ENCODE measurements around the gene PXMP4. TPM values are rescaled to one million over a fixed set of nuclear protein-coding genes. Genes with fewer than 3 reads are reported as not detected.
"Not testable (repeated sequence)": the region's sequence is repeated elsewhere in the genome, so short reads cannot be mapped to it uniquely, and the experiment has no call there.

Gene PXMP4, protein sequence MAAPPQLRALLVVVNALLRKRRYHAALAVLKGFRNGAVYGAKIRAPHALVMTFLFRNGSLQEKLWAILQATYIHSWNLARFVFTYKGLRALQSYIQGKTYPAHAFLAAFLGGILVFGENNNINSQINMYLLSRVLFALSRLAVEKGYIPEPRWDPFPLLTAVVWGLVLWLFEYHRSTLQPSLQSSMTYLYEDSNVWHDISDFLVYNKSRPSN
- 10 to 100 TPM; 10.3 to 12.5 TPM for total RNA-seq

DNA sequence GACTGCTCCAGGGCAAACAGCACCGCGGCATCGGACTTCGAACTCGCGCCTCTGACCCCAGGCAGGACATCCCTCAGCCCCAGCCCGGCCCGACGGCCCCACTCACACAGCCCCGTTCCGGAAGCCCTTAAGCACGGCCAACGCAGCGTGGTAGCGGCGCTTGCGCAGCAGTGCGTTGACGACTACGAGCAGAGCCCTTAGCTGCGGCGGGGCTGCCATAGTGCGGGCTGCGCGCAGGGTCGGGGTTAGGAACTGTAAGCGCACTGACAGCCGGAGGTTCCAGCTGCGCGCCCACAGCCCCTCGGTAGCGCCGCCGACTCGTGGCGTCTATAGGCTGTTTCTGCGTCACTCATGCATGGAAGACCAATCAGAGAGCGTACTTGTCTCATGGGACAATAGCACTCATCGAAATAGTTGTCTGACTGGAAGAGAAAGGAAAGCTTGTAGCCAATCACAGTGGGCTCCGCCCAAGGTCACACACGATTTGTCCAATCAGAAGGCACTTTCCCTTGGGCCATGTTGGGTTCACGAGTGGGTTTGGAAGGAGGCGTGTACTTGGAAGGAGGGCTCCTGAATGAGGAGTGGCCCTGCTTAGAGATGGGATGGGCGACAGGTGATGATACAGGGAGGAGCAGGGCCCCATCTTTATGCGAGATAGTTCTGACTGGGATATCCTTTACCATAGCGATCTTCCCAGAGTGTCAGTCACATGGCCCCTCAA is at the start of gene PXMP4:
PXMP4 (minus strand) TSS at position 322 of the 721 bp plus-strand sequence; CDS start at position 219, 103 bp downstream.
- Mint-ChIP-seq H3K9me3 (peaks cover 3 to 4% of the 10 kb centered on the region in 2 donors), H3K36me3 (peaks cover 0 to 6% of the 10 kb centered on the region in 2 donors), H3K27ac (peak within 1 kb of the TSS; percentile 81 to 96)
- ATAC-seq (peak; percentile 97 to 98), DNase-seq (ENCODE audit: low spot score in 2 of 2) (peak; percentile 80 to 94)

DNA sequence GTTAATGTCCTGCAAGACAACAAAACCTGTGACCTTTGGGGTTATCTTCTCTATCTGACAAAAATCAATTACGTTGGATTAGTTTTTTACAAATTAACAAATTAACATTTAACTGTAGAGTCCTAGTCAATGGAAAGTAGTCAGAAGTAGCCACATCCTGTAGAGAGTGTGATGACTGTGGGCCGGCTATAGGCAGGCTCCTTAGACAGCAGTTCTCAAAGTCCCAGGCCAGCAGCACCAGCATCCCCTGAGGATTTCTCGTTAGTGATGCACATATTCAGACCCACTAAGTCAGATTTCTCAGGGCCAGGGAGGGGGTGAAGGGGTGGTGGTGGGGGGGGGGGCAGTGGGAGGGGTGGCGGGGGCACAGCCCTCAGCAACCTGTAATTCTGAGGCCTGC is 48.9 kb upstream of the PXMP4 start:
- no peak for ATAC-seq

DNA sequence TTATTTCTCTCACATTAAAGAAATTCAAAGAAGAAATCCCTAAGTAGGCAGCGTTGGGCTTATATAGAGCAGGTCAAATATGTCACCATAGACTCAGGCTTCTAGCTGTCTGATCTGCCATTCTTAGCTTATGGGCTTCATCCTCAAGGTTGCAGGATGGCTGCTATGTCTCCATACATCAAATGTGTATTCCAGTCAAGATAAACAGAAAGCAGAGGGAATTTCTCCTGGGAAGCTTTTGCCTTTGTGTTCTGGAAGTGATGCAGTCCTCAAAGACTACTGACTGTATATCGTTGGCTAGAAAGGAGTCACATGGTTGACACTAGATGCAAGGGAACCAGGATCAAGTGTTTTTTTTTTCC is 47.6 kb upstream of the PXMP4 start:
- H3K36me3 Mint-ChIP-seq = peaks cover 5 to 11% of the 10 kb centered on the region in 2 donors
- ATAC-seq = no peak
- DNase-seq (ENCODE audit: low spot score in 2 of 2) = no peak
- H3K9me3 Mint-ChIP-seq = no peaks in the 10 kb centered on the region
- no peak overlapping the region for H3K27ac Mint-ChIP-seq

More for the DNA sequence above, 48.9 kb upstream of the PXMP4 start:
- Mint-ChIP-seq H3K36me3 (peaks cover 5 to 14% of the 10 kb centered on the region in 2 donors), H3K27ac (no peak overlapping the region), H3K9me3 (no peaks in the 10 kb centered on the region)
- DNase-seq (ENCODE audit: low spot score in 2 of 2) = no peak

DNA sequence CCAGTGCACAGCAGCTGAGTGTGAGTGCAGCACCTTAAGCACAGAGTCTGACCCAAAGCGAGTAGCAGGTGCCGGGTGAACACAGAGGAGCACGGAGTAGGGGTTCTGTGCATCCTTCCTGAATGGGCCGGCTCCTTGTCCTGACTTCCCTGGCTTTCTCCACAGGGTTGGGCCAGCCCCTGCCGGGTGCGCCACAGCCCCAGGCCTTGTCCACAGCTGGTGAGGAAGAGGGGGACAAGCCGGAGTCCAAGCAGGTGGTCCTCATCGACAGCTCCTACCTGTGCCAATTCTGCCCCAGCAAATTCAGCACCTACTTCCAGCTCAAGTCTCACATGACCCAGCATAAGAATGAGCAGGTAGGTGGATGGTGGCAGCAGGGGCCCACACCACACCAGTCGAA is 46.6 kb upstream of the PXMP4 start:
- Mint-ChIP-seq H3K36me3 (no peaks in the 10 kb centered on the region), H3K27ac (no peak overlapping the region), H3K9me3 (no peaks in the 10 kb centered on the region)
- ATAC-seq (no peak), DNase-seq (ENCODE audit: low spot score in 2 of 2) (no peak)

DNA sequence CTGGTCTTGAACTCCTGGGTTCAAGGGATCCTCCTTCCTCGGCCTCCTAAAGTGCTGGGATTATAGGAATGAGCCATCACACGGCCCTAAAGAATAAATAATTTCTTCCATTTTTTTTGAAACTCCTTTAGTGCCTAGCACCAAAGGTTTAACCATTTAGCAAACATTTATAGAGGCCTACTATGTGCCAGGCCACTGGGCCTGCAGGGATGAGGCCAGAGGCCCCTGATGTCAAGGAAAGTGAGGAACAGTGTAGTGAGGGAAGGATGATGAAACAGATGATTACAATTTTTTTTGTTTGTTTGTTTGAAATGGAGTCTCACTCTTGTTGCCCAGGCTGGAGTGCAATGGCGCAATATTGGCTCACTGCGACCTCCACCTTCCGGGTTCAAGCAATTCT is 45.5 kb upstream of the PXMP4 start:
- no peak for ATAC-seq
- Mint-ChIP-seq H3K27ac (peak overlapping the region in 1 of 2 donors; percentile 44), H3K36me3 (no peaks in the 10 kb centered on the region), H3K9me3 (no peaks in the 10 kb centered on the region)
- no peak for DNase-seq (ENCODE audit: low spot score in 2 of 2)

DNA sequence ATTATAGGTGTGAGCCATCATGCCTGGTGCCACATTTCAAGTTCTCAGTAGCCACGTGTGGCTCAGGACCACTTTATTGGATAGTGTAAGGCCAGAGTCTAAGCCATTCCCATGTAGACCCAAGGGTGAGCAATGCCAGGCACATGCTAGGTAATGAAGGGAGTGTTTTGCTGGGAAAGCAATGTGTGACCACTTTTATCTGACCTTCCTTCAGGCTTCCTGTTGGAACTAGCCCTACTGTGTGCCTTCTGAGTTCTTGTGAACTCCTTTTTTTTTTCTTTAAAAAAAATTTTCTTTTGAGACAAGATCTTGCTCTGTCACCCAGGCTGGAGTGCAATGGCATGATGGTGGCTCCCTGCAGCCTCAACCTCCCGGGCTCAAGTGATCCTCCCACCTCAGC is 45.0 kb upstream of the PXMP4 start:
- no peak for DNase-seq (ENCODE audit: low spot score in 2 of 2)
- no peaks in the 10 kb centered on the region for H3K9me3 Mint-ChIP-seq
- no peaks in the 10 kb centered on the region for H3K36me3 Mint-ChIP-seq
- no peak for ATAC-seq
- peak overlapping the region in 1 of 2 donors; percentile 44 for H3K27ac Mint-ChIP-seq

DNA sequence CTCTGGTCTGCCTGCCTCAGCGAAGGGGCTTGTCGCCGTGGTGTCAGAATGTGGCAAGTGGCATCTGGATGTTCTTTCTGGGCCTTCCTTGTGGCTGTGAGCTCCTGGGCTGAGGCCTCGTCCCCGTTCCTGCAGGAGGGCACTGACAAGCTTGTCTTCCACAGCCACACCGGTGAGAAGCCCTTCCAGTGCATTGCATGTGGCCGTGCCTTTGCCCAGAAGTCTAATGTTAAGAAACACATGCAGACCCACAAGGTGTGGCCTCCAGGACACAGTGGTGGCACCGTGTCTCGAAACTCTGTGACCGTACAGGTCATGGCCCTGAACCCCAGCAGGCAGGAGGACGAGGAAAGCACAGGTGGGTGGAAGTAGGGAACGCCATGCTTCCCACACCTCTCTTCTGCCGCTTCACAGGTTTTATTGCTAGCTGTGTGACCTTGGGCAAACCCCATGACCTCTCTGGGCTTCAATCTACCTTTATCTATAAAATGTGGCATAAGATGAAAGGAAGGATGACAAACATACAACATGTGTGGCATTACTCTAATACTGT is 41.7 kb upstream of the PXMP4 start:
- DNase-seq (ENCODE audit: low spot score in 2 of 2) (no peak), ATAC-seq (no peak)
- Mint-ChIP-seq H3K27ac (no peak overlapping the region), H3K9me3 (peaks cover 0 to 5% of the 10 kb centered on the region in 2 donors), H3K36me3 (peaks cover 13 to 17% of the 10 kb centered on the region in 2 donors)

DNA sequence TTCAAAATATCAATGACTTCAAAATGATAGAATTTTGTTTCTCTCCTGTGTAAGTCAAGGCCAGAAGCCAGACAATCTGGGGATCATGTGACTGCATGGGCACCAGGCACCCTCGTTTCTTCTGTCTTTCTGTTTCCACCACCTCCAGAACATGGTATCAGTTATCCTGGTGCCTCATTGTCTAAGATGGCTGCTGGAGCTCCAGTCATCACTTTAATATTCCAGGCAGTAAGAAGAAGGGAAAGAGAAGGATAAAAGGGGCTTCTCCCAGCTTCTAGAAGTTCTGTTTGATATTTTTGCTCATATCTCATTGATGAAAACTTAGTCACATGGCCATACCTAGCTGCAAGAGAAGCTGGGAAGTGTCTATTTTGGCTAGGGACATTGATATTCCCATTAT is 37.3 kb upstream of the PXMP4 start:
- no peak for ATAC-seq
- H3K9me3 Mint-ChIP-seq = peaks cover 0 to 5% of the 10 kb centered on the region in 2 donors
- DNase-seq (ENCODE audit: low spot score in 2 of 2) = no peak
- peaks cover 22 to 24% of the 10 kb centered on the region in 2 donors for H3K36me3 Mint-ChIP-seq
- H3K27ac Mint-ChIP-seq = no peak overlapping the region

DNA sequence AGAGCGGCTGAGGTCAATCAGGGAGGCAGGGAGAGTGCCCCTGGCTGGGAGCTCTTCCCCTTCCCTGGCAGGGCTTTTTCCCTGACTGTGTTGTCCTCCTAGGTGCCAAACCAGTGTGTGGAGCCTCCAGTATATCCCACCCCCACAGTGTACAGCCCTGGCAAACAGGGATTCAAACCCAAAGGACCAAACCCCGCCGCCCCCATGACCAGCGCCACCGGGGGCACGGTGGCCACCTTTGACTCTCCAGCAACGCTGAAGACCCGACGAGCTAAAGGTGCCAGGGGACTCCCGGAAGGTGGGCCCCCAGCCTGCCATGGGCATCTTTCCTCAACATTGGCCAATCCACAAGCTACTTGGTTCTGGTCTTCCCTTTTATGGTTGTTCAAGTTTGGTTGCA is 36.9 kb upstream of the PXMP4 start:
- DNase-seq (ENCODE audit: low spot score in 2 of 2) = no peak
- no peak for ATAC-seq
- Mint-ChIP-seq H3K27ac (no peak overlapping the region), H3K36me3 (peaks cover 22 to 24% of the 10 kb centered on the region in 2 donors), H3K9me3 (peaks cover 0 to 5% of the 10 kb centered on the region in 2 donors)

DNA sequence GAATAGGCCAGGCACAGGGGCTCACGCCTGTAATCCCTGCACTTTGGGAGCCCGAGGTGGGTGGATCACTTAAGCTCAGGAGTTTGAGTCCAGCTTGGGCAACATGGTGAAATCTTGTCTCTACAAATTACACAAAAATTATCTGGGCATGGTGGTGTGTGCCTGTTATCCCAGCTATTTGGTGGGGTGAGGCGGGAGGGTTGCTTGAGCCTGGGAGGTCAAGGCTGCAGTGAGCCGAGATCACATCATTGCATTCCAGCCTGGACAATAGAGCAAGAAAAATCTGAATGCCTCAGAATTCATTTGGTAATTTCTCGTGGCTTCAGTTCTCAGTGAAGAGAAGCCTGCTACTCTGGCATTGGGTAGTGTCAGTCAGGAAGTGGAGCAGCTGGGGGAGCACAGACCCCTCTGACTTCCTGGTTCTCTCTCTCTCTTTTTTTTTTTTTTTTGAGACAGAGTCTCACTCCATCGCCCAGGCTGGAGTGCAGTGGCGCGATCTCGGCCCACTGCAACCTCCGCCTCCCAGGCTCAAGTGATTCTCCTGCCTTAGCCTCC is 35.9 kb upstream of the PXMP4 start:
- DNase-seq (ENCODE audit: low spot score in 2 of 2); H3K9me3 Mint-ChIP-seq; ATAC-seq: not testable (repeated sequence)
- Mint-ChIP-seq H3K27ac (peak overlapping the region in 1 of 2 donors; percentile 29), H3K36me3 (peaks cover 22 to 24% of the 10 kb centered on the region in 2 donors)

DNA sequence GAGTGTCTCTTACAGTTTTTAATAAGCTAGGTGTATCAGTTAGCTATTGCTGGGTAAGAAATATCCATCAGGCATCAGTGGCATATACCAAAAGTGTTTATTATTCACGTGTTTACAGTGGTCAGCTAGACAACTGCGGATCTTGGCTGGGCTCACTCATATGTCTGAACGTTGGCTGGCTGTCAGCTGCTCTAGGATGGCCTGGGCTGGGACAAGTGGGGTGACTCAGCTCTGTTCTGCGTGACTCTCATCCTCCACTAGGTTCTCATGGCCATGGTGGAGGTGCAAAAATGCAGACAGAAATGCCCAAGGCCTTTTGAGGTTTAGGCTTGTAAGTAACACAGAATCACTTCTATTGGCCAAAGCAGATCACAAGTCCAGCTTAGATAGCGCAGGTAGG is 33.7 kb upstream of the PXMP4 start:
- no peak for ATAC-seq
- Mint-ChIP-seq H3K36me3 (peaks cover 18 to 26% of the 10 kb centered on the region in 2 donors), H3K9me3 (peaks cover 0 to 5% of the 10 kb centered on the region in 2 donors), H3K27ac (no peak overlapping the region)
- no peak for DNase-seq (ENCODE audit: low spot score in 2 of 2)

DNA sequence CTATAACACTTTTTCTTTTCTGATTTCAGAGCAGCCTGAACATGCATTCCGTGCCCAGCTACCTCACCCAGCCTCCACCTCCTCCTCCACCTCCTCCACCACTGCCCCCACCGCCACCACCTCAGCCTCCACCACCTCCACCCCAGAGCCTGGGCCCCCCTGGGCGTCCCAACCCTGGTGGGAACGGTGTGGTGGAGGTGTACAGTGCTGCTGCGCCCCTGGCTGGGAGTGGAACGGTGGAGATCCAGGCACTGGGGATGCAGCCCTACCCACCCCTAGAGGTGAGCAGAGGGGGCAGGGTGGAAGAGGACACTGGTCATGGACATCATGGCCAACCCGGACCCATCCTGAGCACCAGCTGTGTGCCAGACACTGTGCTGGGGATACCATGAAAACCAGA is 33.0 kb upstream of the PXMP4 start:
- H3K27ac Mint-ChIP-seq = no peak overlapping the region
- no peak for ATAC-seq
- no peak for DNase-seq (ENCODE audit: low spot score in 2 of 2)
- peaks cover 22 to 30% of the 10 kb centered on the region in 2 donors for H3K36me3 Mint-ChIP-seq
- H3K9me3 Mint-ChIP-seq = peaks cover 0 to 5% of the 10 kb centered on the region in 2 donors

DNA sequence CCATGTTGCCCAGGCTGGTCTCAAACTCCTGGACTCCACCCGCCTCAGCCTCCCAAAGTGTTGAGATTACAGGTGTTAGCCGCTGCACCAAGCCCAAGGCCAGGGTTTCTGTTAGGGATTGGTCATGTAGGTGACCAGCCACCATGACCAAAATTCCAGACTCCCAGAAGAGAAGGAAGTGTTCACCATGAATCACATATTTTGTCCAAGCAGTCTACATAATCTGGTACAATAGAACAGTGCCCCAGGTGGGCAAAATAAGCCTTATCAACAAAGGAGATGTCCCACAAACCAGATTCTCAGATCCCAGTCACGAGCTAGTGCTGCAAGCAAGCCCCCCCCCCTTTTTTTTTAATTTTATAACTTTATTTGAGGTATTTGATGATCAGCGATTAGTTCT is 31.7 kb upstream of the PXMP4 start:
- H3K9me3 Mint-ChIP-seq = no peaks in the 10 kb centered on the region
- ATAC-seq = no peak
- H3K27ac Mint-ChIP-seq = no peak overlapping the region
- H3K36me3 Mint-ChIP-seq = peaks cover 11 to 17% of the 10 kb centered on the region in 2 donors
- no peak for DNase-seq (ENCODE audit: low spot score in 2 of 2)

DNA sequence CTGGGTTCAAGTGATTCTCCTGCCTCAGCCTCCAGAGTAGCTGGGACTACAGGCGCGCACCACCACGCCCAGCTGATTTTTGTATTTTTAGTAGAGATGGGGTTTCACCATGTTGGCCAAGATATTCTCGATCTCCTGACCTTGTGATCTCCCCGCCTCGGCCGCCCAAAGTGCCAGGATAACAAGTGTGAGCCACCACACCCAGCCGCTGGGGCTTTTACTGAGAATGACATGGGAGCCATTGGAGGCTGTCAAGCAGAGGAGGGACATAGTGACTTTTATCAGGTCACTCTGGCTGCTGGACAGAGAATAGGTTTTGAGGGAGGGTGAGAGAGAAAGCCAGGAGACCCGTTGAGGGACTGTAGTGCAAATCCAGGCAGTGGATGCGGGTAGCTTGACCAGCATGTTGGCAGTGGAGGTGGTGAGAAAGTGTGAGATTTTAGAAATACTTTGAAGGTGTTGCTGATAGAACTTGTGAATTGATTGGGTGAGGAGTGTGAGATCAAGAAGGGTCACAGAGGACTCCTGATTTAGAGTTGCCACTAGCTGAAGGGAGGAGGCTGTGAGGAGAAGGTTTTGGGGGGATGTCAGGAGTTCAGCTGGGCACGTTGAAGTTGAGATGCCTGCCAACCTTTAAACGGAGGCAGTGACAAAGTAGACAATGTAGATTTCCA is 26.4 kb upstream of the PXMP4 start:
- Mint-ChIP-seq H3K27ac (peak overlapping the region in 1 of 2 donors; percentile 50), H3K9me3 (no peaks in the 10 kb centered on the region), H3K36me3 (peaks cover 10 to 16% of the 10 kb centered on the region in 2 donors)
- no peak for ATAC-seq
- no peak for DNase-seq (ENCODE audit: low spot score in 2 of 2)

DNA sequence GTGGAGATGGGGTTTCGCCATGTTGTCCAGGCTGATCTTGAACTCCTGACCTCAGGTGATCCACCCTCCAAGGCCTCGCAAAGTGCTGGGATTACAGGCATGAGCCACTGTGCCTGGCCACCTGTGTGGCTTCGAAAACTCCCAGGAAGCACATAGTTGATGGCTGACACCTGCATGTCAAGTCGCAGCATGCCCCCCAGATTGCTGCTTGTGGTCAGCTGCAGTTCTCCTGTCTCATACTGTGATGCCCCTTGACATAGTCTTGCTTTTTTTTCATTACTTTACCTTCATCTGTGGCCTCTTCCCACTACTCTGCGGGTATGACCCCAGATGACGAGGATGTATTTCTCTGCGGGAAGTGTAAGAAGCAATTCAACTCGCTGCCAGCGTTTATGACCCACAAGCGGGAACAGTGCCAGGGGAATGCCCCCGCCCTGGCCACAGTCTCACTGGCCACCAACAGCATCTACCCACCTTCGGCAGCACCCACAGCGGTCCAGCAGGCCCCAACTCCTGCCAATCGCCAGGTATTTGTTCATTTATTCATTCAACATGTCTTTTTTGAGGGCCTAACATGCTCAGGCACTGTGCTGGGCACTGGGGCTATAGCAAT is 24.8 kb upstream of the PXMP4 start:
- Mint-ChIP-seq H3K36me3 (peaks cover 10 to 16% of the 10 kb centered on the region in 2 donors), H3K9me3 (no peaks in the 10 kb centered on the region), H3K27ac (no peak overlapping the region)
- DNase-seq (ENCODE audit: low spot score in 2 of 2) = no peak
- no peak for ATAC-seq

DNA sequence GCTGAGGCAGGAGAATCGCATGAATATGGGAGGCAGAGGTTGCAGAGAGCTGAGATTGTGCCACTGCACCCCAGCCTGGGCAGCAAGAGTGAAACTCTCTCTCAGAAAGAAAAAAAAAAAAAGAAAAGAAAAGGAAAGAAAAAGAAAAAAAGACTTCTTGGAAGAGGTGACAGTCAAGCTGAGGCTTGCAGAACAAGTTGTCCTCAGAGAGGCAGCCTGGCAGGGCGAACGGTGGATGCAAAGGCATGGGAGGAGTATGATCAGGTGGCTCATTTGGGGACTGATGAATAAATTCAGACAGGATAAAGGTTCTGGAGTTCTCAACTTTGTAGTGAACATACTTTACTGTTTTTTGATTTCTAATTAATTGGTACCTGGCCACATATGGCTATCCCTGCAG is 24.1 kb upstream of the PXMP4 start:
- Mint-ChIP-seq H3K9me3 (no peaks in the 10 kb centered on the region), H3K27ac (no peak overlapping the region), H3K36me3 (peaks cover 10 to 16% of the 10 kb centered on the region in 2 donors)
- no peak for ATAC-seq
- no peak for DNase-seq (ENCODE audit: low spot score in 2 of 2)

Measured in activated naive CD4-positive, alpha-beta T cell treated with anti-CD3 and anti-CD28 coated beads, Interleukin-2, amount 50 U/mL, for 72 hours (primary cell).